ENCODE data around the gene TMUB2.
"Not testable (repeated sequence)": the region's sequence is repeated elsewhere in the genome, so short reads cannot be mapped to it uniquely, and the experiment has no call there.

TMUB2 gene

GRCh38 chr17:44219616-44220212 lies 32.9 kb downstream of the TMUB2 start, which contains the start of gene UBTF:
TSS of gene UBTF (minus strand) at chr17:44219675. CDS start at chr17:44218229, 1,446 bp downstream.
- DNase-seq = peak; percentile 77

GRCh38 chr17:44220213-44221083 lies 33.7 kb downstream of the TMUB2 start:
- peak; percentile 74 for DNase-seq

GRCh38 chr17:44221084-44221861 lies 34.5 kb downstream of the TMUB2 start:
- peak; percentile 84 for DNase-seq

- DNase-seq = no peak
These were observed 35.0 kb downstream of the TMUB2 start for GRCh38 chr17:44221862-44222111.

- peak; percentile 80 for DNase-seq
These were observed 35.5 kb downstream of the TMUB2 start for GRCh38 chr17:44222112-44222869.

GRCh38 chr17:44223541-44224071 lies 36.8 kb downstream of the TMUB2 start:
- no peak for DNase-seq

- no peak for DNase-seq
These were observed 42.3 kb downstream of the TMUB2 start for GRCh38 chr17:44229090-44229489.

GRCh38 chr17:44230140-44230539 lies 43.4 kb downstream of the TMUB2 start:
- DNase-seq = no peak

- no peak for DNase-seq
These were observed 45.3 kb downstream of the TMUB2 start for GRCh38 chr17:44232061-44232460.

- DNase-seq = no peak
These were observed 46.8 kb downstream of the TMUB2 start for GRCh38 chr17:44233582-44233981.

GRCh38 chr17:44235583-44235936 lies 48.8 kb downstream of the TMUB2 start:
- no peak for DNase-seq

- DNase-seq = peak; percentile 27
These were observed 49.7 kb downstream of the TMUB2 start for GRCh38 chr17:44236444-44236991.

- not testable (repeated sequence) for DNase-seq
These were observed 51.1 kb downstream of the TMUB2 start for GRCh38 chr17:44237886-44238285.

- DNase-seq = peak; percentile 90
These were observed 54.4 kb downstream of the TMUB2 start for GRCh38 chr17:44241106-44241624.
